HK-2 (cell line): ENCODE data around the gene RBMX.

Experiments used
- DNase-seq: peaks from one replicate; pipeline ENCODE4 v3.0.0-alpha.2; 2018; ENCODE audit not compliant: unreplicated experiment

RBMX gene

GRCh38 chrX:136839196-136839595 is 41.3 kb downstream of the RBMX start:
- DNase-seq = no peak

DNA sequence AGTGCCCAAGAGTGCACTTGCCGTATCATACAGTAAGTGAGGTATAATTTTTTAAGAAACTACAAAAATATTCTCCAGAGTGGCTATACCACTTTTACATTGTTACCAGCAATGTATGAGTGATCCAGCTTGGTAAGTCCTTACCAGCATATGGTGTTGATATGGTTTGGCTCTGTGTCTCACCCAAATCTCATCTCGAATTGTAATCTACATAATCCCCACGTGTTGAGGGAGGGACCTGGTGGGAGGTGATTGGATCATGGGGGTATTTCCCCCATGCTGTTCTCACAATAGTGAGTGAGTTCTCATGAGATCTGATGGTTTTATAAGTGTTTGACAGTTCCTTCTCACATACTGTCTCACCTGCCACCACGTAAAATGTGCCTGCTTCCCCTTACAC is 44.8 kb downstream of the RBMX start:
- no peak for DNase-seq

- DNase-seq = no peak
Measured at GRCh38 chrX:136829413-136829812, 51.1 kb downstream of the RBMX start.

- no peak for DNase-seq
Measured at GRCh38 chrX:136828830-136829229, 51.7 kb downstream of the RBMX start.

- no peak for DNase-seq
Measured at GRCh38 chrX:136827026-136827425, 53.5 kb downstream of the RBMX start.

- no peak for DNase-seq
Measured at GRCh38 chrX:136825771-136826170, 54.8 kb downstream of the RBMX start.
